GM10248 (cell line): Measurements from ENCODE around the gene C1orf115.
"Not testable (repeated sequence)": the region's sequence is repeated elsewhere in the genome, so short reads cannot be mapped to it uniquely, and the experiment has no call there.

ENCODE experiments used
- CTCF ChIA-PET: fragments of 300-600 bp; sonication (Branson Sonifier 250); formaldehyde crosslinking; extraction: SDS; loops from one replicate; lab custom pipeline; 2021; ENCODE audit warnings: antibody characterized with exemption; lab: Yijun Ruan, JAX
- POLR2A ChIA-PET: fragments of 350-650 bp; sonication (Branson Sonifier 250); formaldehyde crosslinking; extraction: SDS; loops from one replicate; lab custom pipeline; 2020; ENCODE audit warnings: antibody characterized with exemption; lab: Yijun Ruan, JAX
- DNase-seq: peaks from one replicate; pipeline ENCODE4 v3.0.0; 2012; ENCODE audit errors: extremely low spot score
- CTCF ChIP-seq: IDR thresholded peaks from 2 replicates; pipeline ENCODE4 v1.5.1; 2012; ENCODE audit warnings: mild to moderate bottlenecking, low read depth; ENCODE audit errors: extremely low read depth, missing control alignments, control extremely low read depth

C1orf115 gene

GRCh38 chr1:220682901-220683576 is 7.1 kb upstream of the C1orf115 start:
- CTCF ChIA-PET: interaction anchor here (1.0 to 1.2 kb wide), 2 partner anchors 10 to 50 kb away, joined by 3 read pairs; no protein-coding TSS in a partner anchor
- no peak for DNase-seq
- no peak for TF ChIP-seq CTCF
- POLR2A ChIA-PET: no interaction called here

GRCh38 chr1:220683716-220684115 is 6.4 kb upstream of the C1orf115 start:
- DNase-seq, POLR2A ChIA-PET: not testable (repeated sequence)
- CTCF ChIA-PET: interaction anchor here (1.0 to 1.7 kb wide), 3 partner anchors 10 to 50 kb away, joined by 3 to 4 read pairs (median 3); no protein-coding TSS in a partner anchor

GRCh38 chr1:220684890-220685289 is 5.3 kb upstream of the C1orf115 start:
- CTCF ChIA-PET: interaction anchor here (0.9 to 2.0 kb wide), 4 partner anchors 9 to 92 kb away, joined by 3 to 6 read pairs (median 4); no protein-coding TSS in a partner anchor
- no peak for TF ChIP-seq CTCF
- no peak for DNase-seq
- POLR2A ChIA-PET: no interaction called here

GRCh38 chr1:220685879-220686278 is 4.3 kb upstream of the C1orf115 start:
- ChIA-PET CTCF (interaction anchor here (1.1 to 2.0 kb wide), 2 partner anchors 91 to 390 kb away, joined by 3 to 6 read pairs; no protein-coding TSS in a partner anchor), POLR2A (no interaction called here)
- no peak for DNase-seq
- no peak for TF ChIP-seq CTCF

- TF ChIP-seq CTCF: no peak
- ChIA-PET CTCF (interaction anchor here (1.1 kb wide), 1 partner anchor 9 kb away, joined by 3 read pairs; no protein-coding TSS in a partner anchor), POLR2A (no interaction called here)
- DNase-seq: no peak
Observed at GRCh38 chr1:220687809-220688208, 2.4 kb upstream of the C1orf115 start.

GRCh38 chr1:220689666-220690065 is 497 bp upstream of the C1orf115 start:
- ChIA-PET POLR2A (no interaction called here), CTCF (interaction anchor here (0.9 to 1.1 kb wide), 2 partner anchors 25 to 408 kb away, joined by 3 read pairs; no protein-coding TSS in a partner anchor)
- TF ChIP-seq CTCF: no peak
- DNase-seq: no peak
